ENCODE measurements around the gene CELSR1. TPM values are rescaled to one million over a fixed set of nuclear protein-coding genes. Genes with fewer than 3 reads are reported as not detected.
"Not testable (repeated sequence)": the region's sequence is repeated elsewhere in the genome, so short reads cannot be mapped to it uniquely, and the experiment has no call there.

Gene CELSR1
- total and polyA plus RNA-seq, 5 donors, result 5.5 to 7.9 (median 5.7) TPM

GRCh38 chr22:46317646-46318045 lies 219.8 kb downstream of the CELSR1 start:
- DNase-seq (no peak), ATAC-seq (no peak)
- Histone ChIP-seq H3K9me3 (ENCODE audit: control insufficient read depth, low read length) (no peaks in the 10 kb centered on the region), H3K27ac (ENCODE audit: low read length) (no peak overlapping the region), H3K4me1 (ENCODE audit: control insufficient read depth, insufficient read depth, low read length) (no peaks in the 10 kb centered on the region), H3K4me3 (ENCODE audit: low read length) (no peak overlapping the region), H3K27me3 (ENCODE audit: control insufficient read depth, insufficient read depth) (no peaks in the 10 kb centered on the region)
- intact Hi-C loops (cut with DNase I), result loop anchor here in 2 of 4 donors (5.0 to 10.0 kb wide), 2 partner anchors 190 to 323 kb away; no protein-coding TSS in a partner anchor
- WGBS, result 87% methylated on average over 20 of the region's 20 CpGs

GRCh38 chr22:46315976-46316375 lies 221.4 kb downstream of the CELSR1 start:
- Histone ChIP-seq H3K9me3 (ENCODE audit: control insufficient read depth, low read length) (no peaks in the 10 kb centered on the region), H3K4me3 (ENCODE audit: low read length) (no peak overlapping the region), H3K27me3 (ENCODE audit: control insufficient read depth, insufficient read depth) (no peaks in the 10 kb centered on the region), H3K27ac (ENCODE audit: low read length) (no peak overlapping the region), H3K4me1 (ENCODE audit: control insufficient read depth, insufficient read depth, low read length) (no peaks in the 10 kb centered on the region)
- no peak for ATAC-seq
- intact Hi-C loops (cut with DNase I), result loop anchor here (2.0 to 10.0 kb wide), 3 partner anchors 189 to 321 kb away; no protein-coding TSS in a partner anchor
- no peak for DNase-seq
- 91% methylated on average over 12 of the region's 12 CpGs for WGBS

- H3K27ac ChIP-seq (ENCODE audit: low read length); H3K4me3 ChIP-seq (ENCODE audit: low read length); H3K9me3 ChIP-seq (ENCODE audit: control insufficient read depth, low read length); DNase-seq; H3K4me1 ChIP-seq (ENCODE audit: control insufficient read depth, insufficient read depth, low read length); H3K27me3 ChIP-seq (ENCODE audit: control insufficient read depth, insufficient read depth); ATAC-seq: not testable (repeated sequence)
- 99% methylated on average over 2 of the region's 2 CpGs for WGBS
- intact Hi-C loops (cut with DNase I), result loop anchor here in 2 of 4 donors (5.0 to 10.0 kb wide), 3 partner anchors 191 to 321 kb away; no protein-coding TSS in a partner anchor
Measured at GRCh38 chr22:46312848-46313247, 224.6 kb downstream of the CELSR1 start.

- intact Hi-C loops (cut with DNase I), result loop anchor here in 2 of 4 donors (5.0 to 10.0 kb wide), 3 partner anchors 190 to 320 kb away; no protein-coding TSS in a partner anchor
- ATAC-seq, result no peak
- Histone ChIP-seq H3K4me3 (ENCODE audit: low read length) (no peak overlapping the region), H3K27ac (ENCODE audit: low read length) (no peak overlapping the region), H3K4me1 (ENCODE audit: control insufficient read depth, insufficient read depth, low read length) (no peaks in the 10 kb centered on the region), H3K27me3 (ENCODE audit: control insufficient read depth, insufficient read depth) (no peaks in the 10 kb centered on the region), H3K9me3 (ENCODE audit: control insufficient read depth, low read length) (no peaks in the 10 kb centered on the region)
- WGBS, result 97% methylated on average over 8 of the region's 8 CpGs
- no peak for DNase-seq
Measured at GRCh38 chr22:46312056-46312455, 225.4 kb downstream of the CELSR1 start.

Other genes starting within 250 kb of the CELSR1 start
- 1 to 10 TPM in 3 of 4 donors, under 1 TPM in 1; 0.42 to 1.8 (median 1.2) TPM for gene GTSE1, start 240.8 kb downstream of the CELSR1 start, total RNA-seq
- 0.50 TPM for gene GTSE1, start 240.8 kb downstream of the CELSR1 start, polyA plus RNA-seq
- 10 to 100 TPM; 31.5 to 48.7 (median 38.9) TPM for gene TRMU, start 201.9 kb downstream of the CELSR1 start, total RNA-seq
- gene TRMU, start 201.9 kb downstream of the CELSR1 start, polyA plus RNA-seq, result 40.2 TPM
- gene GRAMD4, start 82.8 kb upstream of the CELSR1 start, total RNA-seq, result 100 to 1,000 TPM in 1 of 4 donors, 10 to 100 TPM in 3; 74.3 to 106 (median 88.5) TPM
- gene GRAMD4, start 82.8 kb upstream of the CELSR1 start, polyA plus RNA-seq, result 31.6 TPM
- gene CERK, start 200.6 kb upstream of the CELSR1 start, total RNA-seq, result 10 to 100 TPM; 59.5 to 83.5 (median 68.7) TPM
- gene CERK, start 200.6 kb upstream of the CELSR1 start, polyA plus RNA-seq, result 32.6 TPM
- gene TBC1D22A, start 225.0 kb upstream of the CELSR1 start, total RNA-seq, result 10 to 100 TPM; 15.3 to 17.3 (median 16.4) TPM
- 12.0 TPM for gene TBC1D22A, start 225.0 kb upstream of the CELSR1 start, polyA plus RNA-seq

Data from right cardiac atrium (tissue), 5 donors.